Mesenchymal stem cell (in vitro differentiated cells and primary cell): ENCODE data around the gene KCNJ1.

ENCODE experiments used
- DNase-seq: peaks from one replicate; pipeline ENCODE4 v3.0.0-alpha.2; 2013
- H2AFZ ChIP-seq: one replicate; pipeline ENCODE4 v1.6.1; 2013; ENCODE audit warnings: low read depth, mild to moderate bottlenecking, control low read depth, inconsistent platforms, low read length, moderate library complexity
- H2AK5ac ChIP-seq: 2 replicates; pipeline ENCODE4 v1.6.1; 2013; ENCODE audit warnings: low read length, moderate library complexity, mild to moderate bottlenecking, inconsistent platforms; ENCODE audit not compliant: severe bottlenecking
- H2BK120ac ChIP-seq: one replicate; pipeline ENCODE4 v1.6.1; 2013; ENCODE audit warnings: low read depth, mild to moderate bottlenecking, inconsistent platforms, low read length, moderate library complexity
- H2BK12ac ChIP-seq, 2 experiments: one replicate each; pipeline ENCODE4 v1.6.1; 2013; ENCODE audit warnings: inconsistent platforms in 2 of 2, low read length in 2 of 2, mild to moderate bottlenecking in 2 of 2, moderate library complexity in 2 of 2, control low read depth in 1 of 2
- H2BK15ac ChIP-seq: one replicate; pipeline ENCODE4 v1.6.1; 2013; ENCODE audit warnings: mild to moderate bottlenecking, low read depth, inconsistent platforms; ENCODE audit not compliant: poor library complexity, severe bottlenecking
- H2BK5ac ChIP-seq: 2 replicates; pipeline ENCODE4 v1.6.1; 2013; ENCODE audit warnings: low read depth, mild to moderate bottlenecking, low read length, control low read depth, inconsistent platforms; ENCODE audit not compliant: poor library complexity, severe bottlenecking
- H3K14ac ChIP-seq, 2 experiments: one replicate each; pipeline ENCODE4 v1.6.1; 2013; ENCODE audit warnings: inconsistent platforms in 2 of 2, low read length in 2 of 2, control low read depth in 1 of 2, mild to moderate bottlenecking in 1 of 2, moderate library complexity in 1 of 2
- H3K18ac ChIP-seq, 2 experiments: one replicate each; pipeline ENCODE4 v1.6.1; 2013; ENCODE audit warnings: inconsistent platforms in 2 of 2, low read length in 2 of 2, control low read depth in 1 of 2, low read depth in 1 of 2, mild to moderate bottlenecking in 1 of 2
- H3K23ac ChIP-seq, 2 experiments: one replicate each; pipeline ENCODE4 v1.6.1; 2013; ENCODE audit warnings: inconsistent platforms in 2 of 2, low read length in 2 of 2, mild to moderate bottlenecking in 2 of 2, moderate library complexity in 2 of 2, control low read depth in 1 of 2
- H3K27ac ChIP-seq: 2 replicates; pipeline ENCODE4 v1.5.1; 2013; ENCODE audit warnings: mild to moderate bottlenecking, moderate library complexity, low read length, control low read depth, inconsistent platforms; ENCODE audit not compliant: poor library complexity, severe bottlenecking
- H3K27me3 ChIP-seq, 2 experiments: 2 replicates each; pipeline versions ENCODE4 v1.6.1 to v1.7.0; 2013; ENCODE audit warnings: low read length in 2 of 2, mild to moderate bottlenecking in 2 of 2, moderate library complexity in 2 of 2, control low read depth in 1 of 2, inconsistent platforms in 1 of 2; ENCODE audit not compliant: control insufficient read depth in 1 of 2, insufficient read depth in 1 of 2
- H3K36me3 ChIP-seq, 2 experiments: 2 replicates each; pipeline versions ENCODE4 v1.6.1 to v1.7.0; 2013; ENCODE audit warnings: low read length in 2 of 2, control low read depth in 1 of 2, inconsistent platforms in 1 of 2, low read depth in 1 of 2, mild to moderate bottlenecking in 1 of 2; ENCODE audit not compliant: insufficient read depth in 2 of 2, control insufficient read depth in 1 of 2
- H3K4ac ChIP-seq, 2 experiments: one replicate each; pipeline ENCODE4 v1.6.1; 2013; ENCODE audit warnings: inconsistent platforms in 2 of 2, low read length in 2 of 2, mild to moderate bottlenecking in 2 of 2, moderate library complexity in 2 of 2, control low read depth in 1 of 2, low read depth in 1 of 2
- H3K4me1 ChIP-seq: 2 replicates; pipeline ENCODE4 v1.6.1; 2013; ENCODE audit warnings: low read depth, low read length, control low read depth; ENCODE audit not compliant: control insufficient read depth, insufficient read depth
- H3K4me2 ChIP-seq: 2 replicates; pipeline ENCODE4 v1.6.1; 2013; ENCODE audit warnings: low read length, mild to moderate bottlenecking, inconsistent platforms; ENCODE audit not compliant: poor library complexity, severe bottlenecking
- H3K4me3 ChIP-seq, 2 experiments: 2 replicates each; pipeline versions ENCODE4 v1.5.1 to v1.7.0; 2013; ENCODE audit warnings: low read length in 2 of 2, mild to moderate bottlenecking in 2 of 2, control low read depth in 1 of 2, low read depth in 1 of 2; ENCODE audit not compliant: insufficient read depth in 1 of 2
- H3K79me1 ChIP-seq: replicated peaks from 2 replicates; pipeline ENCODE4 v1.6.1; 2013; ENCODE audit warnings: mild to moderate bottlenecking, control low read depth, low read length, inconsistent platforms; ENCODE audit not compliant: poor library complexity, severe bottlenecking
- H3K9ac ChIP-seq: 2 replicates; pipeline ENCODE4 v1.7.0; 2013; ENCODE audit warnings: mild to moderate bottlenecking, low read length, moderate library complexity
- H3K9me3 ChIP-seq: 2 replicates; pipeline ENCODE4 v1.7.0; 2013; ENCODE audit warnings: mild to moderate bottlenecking, low read length; ENCODE audit not compliant: control insufficient read depth
- H4K8ac ChIP-seq: one replicate; pipeline ENCODE4 v1.6.1; 2013; ENCODE audit warnings: inconsistent platforms, mild to moderate bottlenecking, low read length, moderate library complexity
- H4K91ac ChIP-seq: one replicate; pipeline ENCODE4 v1.6.1; 2013; ENCODE audit warnings: mild to moderate bottlenecking, low read length, inconsistent platforms
- WGBS: methylation state at CpG from one replicate; pipeline ENCODE4 v1.1.7; 2013; ENCODE audit warnings: mixed read lengths; 5-methylcytosine and 5-hydroxymethylcytosine counted together

The KCNJ1 gene

DNA sequence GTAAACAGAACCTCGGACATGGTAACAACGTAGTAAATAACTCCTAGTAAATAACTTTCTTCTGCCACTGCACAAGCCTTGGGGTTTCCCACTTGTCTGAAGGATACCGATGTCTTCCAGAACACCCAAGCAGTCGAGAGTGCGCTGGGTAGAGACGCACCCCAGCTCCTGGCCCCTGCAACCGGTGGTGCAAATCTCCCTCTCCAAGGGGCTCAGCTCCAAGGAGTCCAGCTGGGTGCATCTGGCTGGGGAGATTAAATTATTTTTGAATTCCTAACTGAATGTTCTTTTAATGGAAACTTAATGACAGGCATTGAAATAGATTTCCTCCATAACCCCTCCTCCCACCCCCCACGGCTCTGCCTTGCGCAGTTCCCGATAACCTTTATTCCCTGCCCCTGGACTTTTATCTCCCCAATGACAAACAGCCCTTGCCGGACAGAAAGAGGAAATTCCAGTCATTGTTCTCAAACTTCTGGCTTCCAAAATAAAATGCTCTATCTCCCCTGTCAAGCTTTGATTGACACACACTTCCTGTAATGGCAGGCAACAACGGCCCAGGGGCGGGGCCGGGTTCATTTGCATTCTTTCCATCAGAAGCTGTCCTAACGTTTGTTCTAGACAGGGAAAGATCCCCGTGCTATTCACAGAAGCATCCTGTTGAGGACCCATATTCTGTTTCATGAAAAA is 31.2 kb downstream of the KCNJ1 start:
- 35% methylated on average over 14 of the region's 16 CpGs for WGBS
- H3K4me3 ChIP-seq, result no peak overlapping the region
- peaks cover 36 to 45% of the 10 kb centered on the region in 2 experiments for H3K27me3 ChIP-seq
- no peak overlapping the region for H2AK5ac ChIP-seq
- no peak overlapping the region for H3K9ac ChIP-seq
- H3K27ac ChIP-seq, result no peak overlapping the region
- no peak overlapping the region for H2BK15ac ChIP-seq
- no peak overlapping the region for H2BK12ac ChIP-seq
- no peaks in the 10 kb centered on the region for H3K4me1 ChIP-seq
- H2BK120ac ChIP-seq, result no peak overlapping the region
- H3K4me2 ChIP-seq, result no peak overlapping the region
- no peak overlapping the region for H3K23ac ChIP-seq
- H3K9me3 ChIP-seq, result no peaks in the 10 kb centered on the region
- H3K18ac ChIP-seq, result no peak overlapping the region
- no peak overlapping the region for H4K8ac ChIP-seq
- H4K91ac ChIP-seq, result no peak overlapping the region
- peak overlapping the region; percentile 22 for H2BK5ac ChIP-seq
- no peak overlapping the region for H3K14ac ChIP-seq
- H3K79me1 ChIP-seq, result no peaks in the 10 kb centered on the region
- no peak for DNase-seq
- no peak overlapping the region for H2AFZ ChIP-seq
- no peaks in the 10 kb centered on the region for H3K36me3 ChIP-seq
- H3K4ac ChIP-seq, result no peak overlapping the region

DNA sequence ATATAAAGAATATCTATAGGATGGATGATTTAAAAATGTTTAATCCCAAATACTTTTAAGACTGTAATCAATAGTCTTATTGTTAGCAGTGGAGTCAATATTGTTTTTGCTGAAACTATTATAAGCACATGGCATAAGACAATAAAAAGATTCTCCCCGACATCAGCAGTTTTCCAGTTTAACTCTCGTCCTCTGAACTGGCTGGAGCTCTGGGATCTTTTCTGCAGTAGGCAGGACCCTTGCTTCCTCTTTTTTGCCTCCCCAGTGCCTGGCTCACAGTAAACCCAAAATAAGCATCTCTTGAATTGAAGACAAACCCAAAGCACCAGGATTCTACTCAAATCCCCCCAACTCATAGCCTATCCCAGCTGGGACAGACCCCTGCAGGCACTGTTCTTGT is 32.9 kb downstream of the KCNJ1 start:
- Histone ChIP-seq H4K91ac (no peak overlapping the region), H4K8ac (no peak overlapping the region), H3K79me1 (no peaks in the 10 kb centered on the region), H3K27me3 (peaks cover 27 to 45% of the 10 kb centered on the region in 2 experiments), H3K23ac (no peak overlapping the region), H2BK5ac (no peak overlapping the region), H3K9ac (no peak overlapping the region), H2AK5ac (no peak overlapping the region), H3K4ac (no peak overlapping the region), H2AFZ (no peak overlapping the region), H3K27ac (no peak overlapping the region), H3K4me3 (no peak overlapping the region), H2BK15ac (no peak overlapping the region), H3K36me3 (no peaks in the 10 kb centered on the region), H2BK120ac (no peak overlapping the region), H3K9me3 (no peaks in the 10 kb centered on the region), H3K4me2 (no peak overlapping the region), H3K18ac (no peak overlapping the region), H2BK12ac (no peak overlapping the region), H3K4me1 (no peaks in the 10 kb centered on the region), H3K14ac (no peak overlapping the region)
- no peak for DNase-seq
- 95% methylated on average over 2 of the region's 2 CpGs for WGBS

DNA sequence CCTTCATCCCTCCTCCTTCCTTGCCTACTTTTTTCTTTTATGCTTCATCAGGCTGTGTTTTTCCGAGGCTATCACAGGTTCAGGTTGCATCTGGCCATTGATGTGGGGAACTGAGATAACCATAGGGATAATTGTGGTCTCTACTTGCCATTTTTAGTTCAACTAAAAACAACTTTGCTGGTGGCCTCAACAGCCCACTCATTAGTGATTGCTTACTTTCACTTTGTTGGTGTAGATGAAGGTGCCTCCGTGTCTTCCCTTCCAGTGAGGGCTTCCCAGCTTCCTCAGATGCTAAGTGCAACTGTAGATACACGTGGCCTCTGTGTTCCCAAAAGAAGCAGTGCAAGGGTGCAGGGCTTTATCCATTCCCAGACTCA is 35.0 kb downstream of the KCNJ1 start:
- Histone ChIP-seq H4K91ac (peak overlapping the region; percentile 1), H3K27ac (no peak overlapping the region), H2AFZ (no peak overlapping the region), H2BK12ac (no peak overlapping the region), H3K23ac (no peak overlapping the region), H3K4ac (no peak overlapping the region), H2BK5ac (no peak overlapping the region), H3K79me1 (no peaks in the 10 kb centered on the region), H2AK5ac (no peak overlapping the region), H3K4me3 (no peak overlapping the region), H4K8ac (no peak overlapping the region), H3K14ac (no peak overlapping the region), H2BK120ac (no peak overlapping the region), H3K4me1 (no peaks in the 10 kb centered on the region), H3K27me3 (peaks cover 11 to 31% of the 10 kb centered on the region in 2 experiments), H3K4me2 (no peak overlapping the region), H2BK15ac (no peak overlapping the region), H3K9ac (no peak overlapping the region), H3K18ac (no peak overlapping the region), H3K9me3 (no peaks in the 10 kb centered on the region), H3K36me3 (no peaks in the 10 kb centered on the region)
- DNase-seq, result no peak
- 56% methylated on average over 2 of the region's 3 CpGs for WGBS

GRCh38 chr11:128831174-128832120 is 35.6 kb downstream of the KCNJ1 start:
- H3K9ac ChIP-seq, result peak overlapping the region; percentile 48
- H3K4ac ChIP-seq, result no peak overlapping the region
- H3K14ac ChIP-seq, result no peak overlapping the region
- no peak overlapping the region for H2AFZ ChIP-seq
- no peak overlapping the region for H3K4me3 ChIP-seq
- peak; percentile 81 for DNase-seq
- no peaks in the 10 kb centered on the region for H3K36me3 ChIP-seq
- H2BK5ac ChIP-seq, result no peak overlapping the region
- no peaks in the 10 kb centered on the region for H3K4me1 ChIP-seq
- no peak overlapping the region for H3K4me2 ChIP-seq
- H3K23ac ChIP-seq, result no peak overlapping the region
- no peak overlapping the region for H4K91ac ChIP-seq
- no peak overlapping the region for H2AK5ac ChIP-seq
- no peak overlapping the region for H3K18ac ChIP-seq
- no peak overlapping the region for H2BK12ac ChIP-seq
- WGBS, result 37% methylated on average over 11 of the region's 14 CpGs
- H3K27me3 ChIP-seq, result peaks cover 8 to 31% of the 10 kb centered on the region in 2 experiments
- no peak overlapping the region for H3K27ac ChIP-seq
- H3K79me1 ChIP-seq, result no peaks in the 10 kb centered on the region
- no peak overlapping the region for H2BK15ac ChIP-seq
- no peak overlapping the region for H4K8ac ChIP-seq
- H3K9me3 ChIP-seq, result no peaks in the 10 kb centered on the region
- no peak overlapping the region for H2BK120ac ChIP-seq
